Testis (tissue), 3 donors: ENCODE results near the gene BMPR1A. TPM values are rescaled to one million over a fixed set of nuclear protein-coding genes. Genes with fewer than 3 reads are reported as not detected.
A peak's percentile ranks its signal among the peaks of the same experiment; 100 is the strongest.

ENCODE experiments used
- DNase-seq: peaks from one replicate; pipeline ENCODE4 v3.0.0-alpha.2; 2019
- H3K27ac ChIP-seq, 2 donors: fragments of 200-600 bp; sonication (generic); one replicate each; pipeline ENCODE4 v1.5.1; 2019
- H3K27me3 ChIP-seq: fragments of 200-600 bp; sonication (generic); one replicate; pipeline ENCODE4 v1.5.1; 2019
- H3K36me3 ChIP-seq: fragments of 200-600 bp; sonication (generic); one replicate; pipeline ENCODE4 v1.5.1; 2017; ENCODE audit warnings: low read depth; ENCODE audit errors: missing control alignments
- H3K4me1 ChIP-seq: fragments of 200-600 bp; sonication (generic); one replicate; pipeline ENCODE4 v1.5.1; 2019
- H3K4me3 ChIP-seq, 2 donors: fragments of 200-600 bp; sonication (generic); one replicate each; pipeline ENCODE4 v1.5.1; 2017 to 2019
- H3K9me3 ChIP-seq: fragments of 200-600 bp; sonication (generic); one replicate; pipeline ENCODE4 v1.5.1; 2017
- POLR2A ChIP-seq: fragments of 450-650 bp; IDR thresholded peaks from one replicate; pipeline ENCODE4 v1.6.1; 2017; ENCODE audit warnings: antibody characterized with exemption, mild to moderate bottlenecking, moderate library complexity
- WGBS, 2 donors: methylation state at CpG; one replicate each; pipeline ENCODE4 v1.1.5; 2018; 5-methylcytosine and 5-hydroxymethylcytosine counted together
- intact Hi-C: fragments of 100-400 bp; cut with DNase I; formaldehyde crosslinking; loops from one replicate; pipeline ENCODE4 v1.15.1; 2023; ENCODE audit warnings: low total_unique reads
- polyA plus RNA-seq: library from polyadenylated mRNA; stranded (reverse); fragments of 350-450 nt; fragmentation: Illumina TruSeq; extraction: RNeasy Lipid Tissue Mini Kit (QIAGEN cat#74804); gene quantifications from one replicate; pipeline ENCODE4 v1.2.3, GENCODE V29; 2014; ENCODE audit warnings: low read depth, low replicate concordance; ENCODE audit not compliant: insufficient read depth
- total RNA-seq, 2 donors: library from RNA; depleted of rRNA; stranded (reverse); fragments of >200 nt; gene quantifications; one replicate each; pipeline ENCODE4 v1.2.3, GENCODE V29; 2016
- TF ChIP-seq, protein P1 (sequence below), 3 experiments: fragments of 450-650 bp in 2 of 3; fragments of 200-600 bp in 1 of 3; sonication (generic) in 1 of 3; IDR thresholded peaks; one replicate each; pipeline ENCODE4 v1.5.1; 2016 to 2019; ENCODE audit warnings: antibody characterized with exemption in 3 of 3, mild to moderate bottlenecking in 2 of 3, moderate library complexity in 1 of 3

Gene BMPR1A
- total and polyA plus RNA-seq, 3 donors from 2014 or later, result 19.5 to 51.1 (median 42.6) TPM

DNA sequence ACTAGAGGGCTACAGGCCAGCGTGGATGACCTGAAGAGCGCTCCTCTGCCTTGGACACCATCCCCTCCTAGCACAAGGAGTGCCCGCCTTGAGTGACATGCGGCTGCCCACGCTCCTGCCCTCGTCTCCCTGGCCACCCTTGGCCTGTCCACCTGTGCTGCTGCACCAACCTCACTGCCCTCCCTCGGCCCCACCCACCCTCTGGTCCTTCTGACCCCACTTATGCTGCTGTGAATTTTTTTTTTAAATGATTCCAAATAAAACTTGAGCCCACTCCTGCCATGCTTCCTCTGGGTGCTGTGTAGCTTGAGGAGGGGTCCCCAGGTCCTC is 206.5 kb downstream of the BMPR1A start:
- intact Hi-C loops, result no loop called here
- DNase-seq, result peak; percentile 5
- WGBS, 2 donors, result 100% methylated on average over 4 to 7 of the region's 7 CpGs

DNA sequence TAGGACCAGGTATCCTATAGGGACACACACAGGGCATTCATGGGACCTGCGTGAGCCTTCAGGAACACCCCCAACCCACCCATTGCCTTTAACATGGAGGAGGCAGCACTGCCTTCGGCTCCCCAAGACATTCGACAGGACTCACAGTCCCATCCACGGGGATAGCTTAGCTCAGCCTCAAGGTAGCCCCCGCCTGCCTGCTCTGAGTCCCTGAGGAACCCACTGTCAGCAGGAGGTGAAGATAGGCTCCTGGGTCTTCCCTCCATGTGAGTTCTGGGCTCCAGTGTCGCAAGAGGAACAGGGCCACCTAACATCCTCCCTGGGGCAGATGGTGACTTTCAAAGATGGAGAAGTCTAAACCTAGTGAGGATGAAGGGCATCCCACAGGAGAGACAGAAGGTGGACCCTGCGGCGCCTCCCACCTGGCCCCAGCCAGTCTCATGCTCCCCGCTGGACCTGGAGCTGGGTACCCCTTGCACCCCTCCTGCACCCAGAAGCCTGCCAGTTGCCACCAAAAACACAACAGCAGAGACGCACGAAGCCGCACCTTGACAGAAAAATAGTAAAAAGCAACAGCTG is 207.0 kb downstream of the BMPR1A start:
- Histone ChIP-seq H3K4me1 (peaks cover 38% of the 10 kb centered on the region), H3K9me3 (no peaks in the 10 kb centered on the region), H3K4me3 (no peak overlapping the region), H3K27ac (no peak overlapping the region), H3K36me3 (no peaks in the 10 kb centered on the region), H3K27me3 (no peaks in the 10 kb centered on the region)
- TF ChIP-seq, protein P1, sequence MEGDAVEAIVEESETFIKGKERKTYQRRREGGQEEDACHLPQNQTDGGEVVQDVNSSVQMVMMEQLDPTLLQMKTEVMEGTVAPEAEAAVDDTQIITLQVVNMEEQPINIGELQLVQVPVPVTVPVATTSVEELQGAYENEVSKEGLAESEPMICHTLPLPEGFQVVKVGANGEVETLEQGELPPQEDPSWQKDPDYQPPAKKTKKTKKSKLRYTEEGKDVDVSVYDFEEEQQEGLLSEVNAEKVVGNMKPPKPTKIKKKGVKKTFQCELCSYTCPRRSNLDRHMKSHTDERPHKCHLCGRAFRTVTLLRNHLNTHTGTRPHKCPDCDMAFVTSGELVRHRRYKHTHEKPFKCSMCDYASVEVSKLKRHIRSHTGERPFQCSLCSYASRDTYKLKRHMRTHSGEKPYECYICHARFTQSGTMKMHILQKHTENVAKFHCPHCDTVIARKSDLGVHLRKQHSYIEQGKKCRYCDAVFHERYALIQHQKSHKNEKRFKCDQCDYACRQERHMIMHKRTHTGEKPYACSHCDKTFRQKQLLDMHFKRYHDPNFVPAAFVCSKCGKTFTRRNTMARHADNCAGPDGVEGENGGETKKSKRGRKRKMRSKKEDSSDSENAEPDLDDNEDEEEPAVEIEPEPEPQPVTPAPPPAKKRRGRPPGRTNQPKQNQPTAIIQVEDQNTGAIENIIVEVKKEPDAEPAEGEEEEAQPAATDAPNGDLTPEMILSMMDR (IDR thresholded peaks at IDR 0.05), result no peak
- no peak for TF ChIP-seq POLR2A
- peak; percentile 11 for DNase-seq
- WGBS, 2 donors, result 90 to 98% methylated on average over 6 to 12 of the region's 12 CpGs
- intact Hi-C loops, result no loop called here

More for the DNA sequence above, 206.5 kb downstream of the BMPR1A start:
- Histone ChIP-seq H3K4me3 (no peak overlapping the region), H3K27me3 (no peaks in the 10 kb centered on the region), H3K36me3 (no peaks in the 10 kb centered on the region), H3K27ac (no peak overlapping the region), H3K4me1 (peaks cover 42% of the 10 kb centered on the region), H3K9me3 (no peaks in the 10 kb centered on the region)
- TF ChIP-seq, protein P1 (IDR thresholded peaks at IDR 0.05), result no peak
- no peak for TF ChIP-seq POLR2A

DNA sequence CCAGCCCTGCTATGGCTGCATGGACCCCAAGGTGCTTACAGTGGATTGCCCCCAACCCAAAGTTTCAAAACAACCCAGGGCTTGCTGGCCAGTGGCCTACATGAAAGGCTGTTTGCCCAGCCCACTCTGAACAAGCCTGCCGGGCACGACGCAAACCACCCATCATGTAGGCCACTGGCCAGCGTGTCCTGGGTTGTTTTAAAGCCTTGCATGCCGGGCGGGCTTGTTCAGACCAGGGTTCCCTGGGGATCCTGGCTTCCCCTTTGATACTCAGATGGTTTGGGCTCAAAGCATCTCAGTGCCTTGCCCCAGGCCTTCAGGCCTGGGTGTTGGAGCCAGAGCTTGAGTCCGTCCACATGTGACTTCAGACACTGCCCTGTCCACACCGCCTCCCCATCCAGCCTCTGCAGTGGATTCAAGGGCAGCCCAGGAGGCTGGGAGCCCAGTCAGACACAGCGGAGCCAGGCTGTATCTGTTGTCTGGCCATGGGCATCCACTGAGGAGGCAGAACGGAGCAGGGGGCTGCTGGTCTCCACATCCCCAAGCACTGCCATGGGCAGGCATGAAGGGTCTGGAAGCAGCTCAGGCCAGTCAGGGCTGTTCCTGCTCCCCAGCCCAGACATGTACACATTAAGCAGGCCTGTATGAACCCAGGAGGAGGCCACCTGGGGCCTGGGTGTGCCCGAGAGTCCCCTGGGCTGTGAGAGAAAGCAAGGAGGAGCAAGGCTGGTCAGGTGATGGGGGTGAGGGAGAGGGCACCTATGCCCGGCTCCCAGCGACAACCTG is 207.8 kb downstream of the BMPR1A start:
- Histone ChIP-seq H3K36me3 (no peaks in the 10 kb centered on the region), H3K9me3 (no peaks in the 10 kb centered on the region), H3K27me3 (no peaks in the 10 kb centered on the region), H3K4me1 (peaks cover 37% of the 10 kb centered on the region), H3K4me3 (no peak overlapping the region), H3K27ac (no peak overlapping the region)
- peak; percentile 12 for DNase-seq
- WGBS, 2 donors, result 82 to 90% methylated on average over 4 to 13 of the region's 13 CpGs
- TF ChIP-seq, protein P1 (IDR thresholded peaks at IDR 0.05), result no peak
- no peak for TF ChIP-seq POLR2A
- intact Hi-C loops, result no loop called here

DNA sequence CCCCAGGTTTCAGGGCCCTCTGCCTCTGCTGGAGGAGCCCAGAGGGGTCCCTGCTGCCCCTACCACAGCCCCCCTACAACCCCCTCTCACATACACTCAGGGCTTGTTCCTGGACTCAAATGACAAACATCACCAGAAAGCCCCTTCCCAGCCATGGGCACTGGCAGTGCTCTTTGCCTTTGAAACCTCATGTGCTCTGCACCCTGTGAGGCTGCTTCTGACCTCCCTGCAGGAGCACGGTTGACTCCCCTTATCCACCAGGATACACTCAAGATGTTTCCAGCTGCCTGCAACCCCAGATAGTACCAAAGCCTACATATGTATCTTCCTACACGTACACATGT is 208.4 kb downstream of the BMPR1A start:
- H3K36me3 ChIP-seq, result no peaks in the 10 kb centered on the region
- no peak overlapping the region for H3K4me3 ChIP-seq
- TF ChIP-seq, protein P1 (IDR thresholded peaks at IDR 0.05), result no peak
- TF ChIP-seq POLR2A, result no peak
- no peaks in the 10 kb centered on the region for H3K27me3 ChIP-seq
- peak; percentile 10 for DNase-seq
- intact Hi-C loops, result no loop called here
- H3K9me3 ChIP-seq, result no peaks in the 10 kb centered on the region
- H3K27ac ChIP-seq, result no peak overlapping the region
- 70 to 77% methylated on average over 2 of the region's 2 CpGs for WGBS, 2 donors
- H3K4me1 ChIP-seq, result peaks cover 37% of the 10 kb centered on the region
